Urothelium cell line (cell line): ENCODE data around the gene ZHX3.
"Not testable (repeated sequence)": the region's sequence is repeated elsewhere in the genome, so short reads cannot be mapped to it uniquely, and the experiment has no call there.

Experiments
- DNase-seq: peaks from one replicate; pipeline ENCODE4 v3.0.0; 2011; ENCODE audit warnings: low spot score, mixed read lengths
- FAIRE-seq: peaks from 2 replicates; lab custom pipeline; 2011; peaks lifted over from hg19 to GRCh38; lab: Jason Lieb, UNC

ZHX3 gene

GRCh38 chr20:41334036-41334435, 16.5 kb upstream of the ZHX3 start:
- FAIRE-seq: no peak

GRCh38 chr20:41331731-41332130, 14.2 kb upstream of the ZHX3 start:
- DNase-seq (no peak), FAIRE-seq (no peak)

More at GRCh38 chr20:41334036-41334435, 16.5 kb upstream of the ZHX3 start:
- no peak for DNase-seq

GRCh38 chr20:41330941-41331340, 13.4 kb upstream of the ZHX3 start:
- DNase-seq: no peak
- FAIRE-seq: no peak

GRCh38 chr20:41330343-41330720, 12.8 kb upstream of the ZHX3 start:
- FAIRE-seq (no peak), DNase-seq (no peak)

- peak; percentile 91 for DNase-seq
- peak; percentile 74 for FAIRE-seq
Measured at GRCh38 chr20:41329435-41330342, 12.2 kb upstream of the ZHX3 start.

- DNase-seq (no peak), FAIRE-seq (no peak)
Measured at GRCh38 chr20:41327178-41327577, 9.6 kb upstream of the ZHX3 start.

- FAIRE-seq (no peak), DNase-seq (no peak)
Measured at GRCh38 chr20:41320976-41321375, 3.4 kb upstream of the ZHX3 start.

GRCh38 chr20:41320441-41320840, 2.9 kb upstream of the ZHX3 start:
- no peak for DNase-seq
- FAIRE-seq: no peak

- FAIRE-seq (no peak), DNase-seq (no peak)
Measured at GRCh38 chr20:41318271-41318649, 729 bp upstream of the ZHX3 start.

GRCh38 chr20:41316602-41317545, 657 bp downstream of the ZHX3 start:
- FAIRE-seq: no peak
- peak; percentile 85 for DNase-seq

- DNase-seq: no peak
- FAIRE-seq: no peak
Measured at GRCh38 chr20:41316051-41316450, 1.5 kb downstream of the ZHX3 start.

- no peak for DNase-seq
- no peak for FAIRE-seq
Measured at GRCh38 chr20:41314386-41314785, 3.1 kb downstream of the ZHX3 start.

GRCh38 chr20:41312009-41312408, 5.5 kb downstream of the ZHX3 start:
- not testable (repeated sequence) for FAIRE-seq, DNase-seq

GRCh38 chr20:41309817-41310216, 7.7 kb downstream of the ZHX3 start:
- FAIRE-seq (no peak), DNase-seq (no peak)

- FAIRE-seq (no peak), DNase-seq (no peak)
Measured at GRCh38 chr20:41308726-41309413, 8.7 kb downstream of the ZHX3 start.

- DNase-seq (peak; percentile 14), FAIRE-seq (no peak)
Measured at GRCh38 chr20:41308290-41308711, 9.2 kb downstream of the ZHX3 start.

GRCh38 chr20:41307021-41307420, 10.5 kb downstream of the ZHX3 start:
- FAIRE-seq: no peak
- DNase-seq: no peak

- no peak for DNase-seq
- no peak for FAIRE-seq
Measured at GRCh38 chr20:41306061-41306727, 11.3 kb downstream of the ZHX3 start.

- no peak for FAIRE-seq
- DNase-seq: no peak
Measured at GRCh38 chr20:41304424-41305079, 13.0 kb downstream of the ZHX3 start.

- DNase-seq (no peak), FAIRE-seq (no peak)
Measured at GRCh38 chr20:41304002-41304401, 13.5 kb downstream of the ZHX3 start.
